ENCODE data around the gene ACACA.

ACACA gene

DNA sequence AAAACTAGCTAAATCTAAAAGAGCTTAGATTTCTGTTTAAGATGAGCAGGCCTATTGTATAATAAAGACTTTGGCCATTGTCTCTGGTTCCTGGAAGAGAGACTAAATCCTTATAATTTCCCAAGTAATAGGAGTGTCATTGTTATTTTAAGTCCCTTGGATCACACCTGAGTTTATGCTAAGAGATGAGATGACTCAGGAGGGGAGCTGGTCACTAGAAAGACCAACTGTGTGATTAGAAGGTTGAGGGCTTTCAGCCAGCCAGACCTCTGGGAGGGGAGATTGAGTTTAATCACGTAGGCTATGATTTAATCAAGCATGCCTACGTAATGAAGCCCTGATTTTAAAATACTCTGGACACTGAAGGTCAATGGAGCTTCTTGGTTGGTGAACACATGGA lies 187.8 kb downstream of the ACACA start:
- no peak overlapping the region for H3K4me3 ChIP-seq
- H3K36me3 ChIP-seq, result peaks cover 0 to 24% (median 16%) of the 10 kb centered on the region in 3 donors
- intact Hi-C loops (cut with DNase I; ENCODE audit: low total_unique reads), result no loop called here
- DNase-seq, result no peak
- H3K27ac ChIP-seq, result no peak overlapping the region
- no peaks in the 10 kb centered on the region for H3K4me1 ChIP-seq
- no peaks in the 10 kb centered on the region for H3K27me3 ChIP-seq
- TF ChIP-seq CTCF (IDR thresholded peaks at IDR 0.05), result no peak
- H3K9me3 ChIP-seq, result no peaks in the 10 kb centered on the region

DNA sequence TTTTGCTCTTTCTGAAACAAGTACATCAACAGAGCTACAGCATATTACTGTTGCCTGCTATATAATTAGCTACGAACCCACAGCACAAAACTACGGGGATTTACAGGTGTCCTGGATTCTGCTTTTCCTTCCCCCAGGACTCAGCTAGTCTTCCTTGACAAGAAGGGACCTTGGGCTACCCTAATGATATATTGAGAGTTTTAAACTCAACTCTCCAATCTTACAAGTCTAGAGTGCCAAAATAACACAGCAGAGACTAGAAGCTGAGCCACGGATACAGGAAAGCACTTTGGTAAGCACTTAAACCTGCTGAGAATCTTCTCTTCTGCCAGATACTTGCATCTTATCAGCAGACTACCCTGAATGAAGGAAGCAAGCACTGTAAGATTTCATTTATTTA lies 192.2 kb downstream of the ACACA start:
- intact Hi-C loops (cut with DNase I; ENCODE audit: low total_unique reads), result no loop called here

DNA sequence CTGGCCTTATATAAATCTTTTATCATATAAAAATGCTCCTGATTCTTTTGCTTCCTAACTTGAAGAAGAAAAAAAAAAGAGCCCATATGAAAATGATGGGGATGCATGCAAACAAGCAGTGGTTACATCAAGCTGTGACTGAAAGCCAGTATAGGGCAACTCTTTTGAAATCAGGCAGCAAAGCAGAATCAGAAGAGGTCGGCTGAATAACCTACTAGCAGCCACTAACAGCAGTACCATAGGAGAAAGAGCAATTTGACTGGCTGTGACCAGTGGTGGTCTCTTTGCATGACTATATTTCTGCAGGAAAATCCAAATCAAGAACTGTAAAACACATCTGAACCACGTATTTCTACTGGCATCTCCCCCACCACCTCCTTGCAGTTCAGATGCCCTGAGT lies 192.7 kb downstream of the ACACA start:
- no peak for TF ChIP-seq CTCF (IDR thresholded peaks at IDR 0.05)
- Histone ChIP-seq H3K27ac (no peak overlapping the region), H3K4me1 (no peaks in the 10 kb centered on the region), H3K27me3 (no peaks in the 10 kb centered on the region), H3K9me3 (no peaks in the 10 kb centered on the region), H3K36me3 (peaks cover 0 to 18% (median 4%) of the 10 kb centered on the region in 3 donors), H3K4me3 (no peak overlapping the region)
- intact Hi-C loops (cut with DNase I; ENCODE audit: low total_unique reads), result no loop called here
- DNase-seq, result no peak

More for the DNA sequence above, 192.2 kb downstream of the ACACA start:
- Histone ChIP-seq H3K9me3 (no peaks in the 10 kb centered on the region), H3K27ac (no peak overlapping the region), H3K27me3 (no peaks in the 10 kb centered on the region), H3K36me3 (peaks cover 0 to 13% (median 8%) of the 10 kb centered on the region in 3 donors), H3K4me1 (no peaks in the 10 kb centered on the region), H3K4me3 (no peak overlapping the region)
- no peak for TF ChIP-seq CTCF (IDR thresholded peaks at IDR 0.05)
- no peak for DNase-seq

GRCh38 chr17:37212179-37212578 lies 194.5 kb downstream of the ACACA start:
- DNase-seq, result no peak
- H3K9me3 ChIP-seq, result no peaks in the 10 kb centered on the region
- no peaks in the 10 kb centered on the region for H3K27me3 ChIP-seq
- H3K27ac ChIP-seq, result no peak overlapping the region
- peaks cover 0 to 25% (median 5%) of the 10 kb centered on the region in 3 donors for H3K36me3 ChIP-seq
- no peaks in the 10 kb centered on the region for H3K4me1 ChIP-seq
- H3K4me3 ChIP-seq, result no peak overlapping the region
- TF ChIP-seq CTCF (IDR thresholded peaks at IDR 0.05), result no peak
- intact Hi-C loops (cut with DNase I; ENCODE audit: low total_unique reads), result no loop called here

- intact Hi-C loops (cut with DNase I; ENCODE audit: low total_unique reads), result no loop called here
- H3K9me3 ChIP-seq, result no peaks in the 10 kb centered on the region
- H3K36me3 ChIP-seq, result peaks cover 3 to 20% (median 5%) of the 10 kb centered on the region in 3 donors
- no peak for TF ChIP-seq CTCF (IDR thresholded peaks at IDR 0.05)
- H3K27ac ChIP-seq, result no peak overlapping the region
- H3K4me3 ChIP-seq, result no peak overlapping the region
- DNase-seq, result no peak
- no peaks in the 10 kb centered on the region for H3K4me1 ChIP-seq
- no peaks in the 10 kb centered on the region for H3K27me3 ChIP-seq
Measured at GRCh38 chr17:37211136-37211535, 195.5 kb downstream of the ACACA start.

- no peak overlapping the region for H3K4me3 ChIP-seq
- H3K4me1 ChIP-seq, result no peaks in the 10 kb centered on the region
- TF ChIP-seq CTCF (IDR thresholded peaks at IDR 0.05), result no peak
- H3K27me3 ChIP-seq, result no peaks in the 10 kb centered on the region
- H3K9me3 ChIP-seq, result no peaks in the 10 kb centered on the region
- no peak for DNase-seq
- H3K36me3 ChIP-seq, result peaks cover 13 to 47% (median 30%) of the 10 kb centered on the region in 3 donors
- no peak overlapping the region for H3K27ac ChIP-seq
- intact Hi-C loops (cut with DNase I; ENCODE audit: low total_unique reads), result no loop called here
Measured at GRCh38 chr17:37207103-37207502, 199.5 kb downstream of the ACACA start.
